Measurements from ENCODE around the gene RDM1. TPM values are rescaled to one million over a fixed set of nuclear protein-coding genes. Genes with fewer than 3 reads are reported as not detected.
"Not testable (repeated sequence)": the region's sequence is repeated elsewhere in the genome, so short reads cannot be mapped to it uniquely, and the experiment has no call there.

The RDM1 gene
- total and polyA plus RNA-seq, 7 donors, result 0.92 to 3.6 TPM; not detected in 5

- Histone ChIP-seq H3K4me1 (no peaks in the 10 kb centered on the region), H3K4me3 (no peak overlapping the region), H3K27me3 (no peaks in the 10 kb centered on the region), H3K9me3 (no peaks in the 10 kb centered on the region), H3K36me3 (no peaks in the 10 kb centered on the region), H3K27ac (no peak overlapping the region)
- DNase-seq, result no peak
- WGBS, 2 donors, result 64 to 66% methylated on average over 5 of the region's 5 CpGs
- intact Hi-C loops (cut with DNase I), result no loop called here
- no peak for TF ChIP-seq POLR2A (IDR thresholded peaks at IDR 0.05)
- TF ChIP-seq CTCF (IDR thresholded peaks at IDR 0.05), result no peak
- TF ChIP-seq EP300 (IDR thresholded peaks at IDR 0.05), result no peak
- TF ChIP-seq POLR2AphosphoS5 (IDR thresholded peaks at IDR 0.05), result no peak
Measured at GRCh38 chr17:35900280-35900679, 30.3 kb downstream of the RDM1 start.

- intact Hi-C loops (cut with DNase I), result no loop called here
- Histone ChIP-seq H3K4me1 (no peaks in the 10 kb centered on the region), H3K4me3 (no peak overlapping the region), H3K9me3 (no peaks in the 10 kb centered on the region), H3K36me3 (no peaks in the 10 kb centered on the region), H3K27me3 (no peaks in the 10 kb centered on the region), H3K27ac (no peak overlapping the region)
- 41 to 54% methylated on average over 6 of the region's 6 CpGs for WGBS, 2 donors
- TF ChIP-seq CTCF (IDR thresholded peaks at IDR 0.05), result no peak
- TF ChIP-seq EP300 (IDR thresholded peaks at IDR 0.05), result no peak
- TF ChIP-seq POLR2A (IDR thresholded peaks at IDR 0.05), result no peak
- TF ChIP-seq POLR2AphosphoS5 (IDR thresholded peaks at IDR 0.05), result no peak
- DNase-seq, result no peak
Measured at GRCh38 chr17:35898283-35899070, 32.1 kb downstream of the RDM1 start.

- H3K27ac ChIP-seq; H3K4me1 ChIP-seq; H3K36me3 ChIP-seq; DNase-seq; H3K27me3 ChIP-seq; intact Hi-C loops (cut with DNase I); H3K9me3 ChIP-seq; H3K4me3 ChIP-seq: not testable (repeated sequence)
- WGBS, 2 donors, result 97 to 98% methylated on average over 7 of the region's 7 CpGs
Measured at GRCh38 chr17:35897772-35898171, 32.8 kb downstream of the RDM1 start.

- TF ChIP-seq CTCF (IDR thresholded peaks at IDR 0.05) (no peak), POLR2A (IDR thresholded peaks at IDR 0.05) (no peak), POLR2AphosphoS5 (IDR thresholded peaks at IDR 0.05) (no peak)
- WGBS, 2 donors, result 67 to 89% methylated on average over 14 of the region's 14 CpGs
- H3K27ac ChIP-seq, result no peak overlapping the region
- no peak for DNase-seq
- no peak overlapping the region for H3K4me3 ChIP-seq
- intact Hi-C loops (cut with DNase I), result no loop called here
- H3K27me3 ChIP-seq, result no peaks in the 10 kb centered on the region
- H3K4me1 ChIP-seq, result no peaks in the 10 kb centered on the region
- H3K9me3 ChIP-seq, result no peaks in the 10 kb centered on the region
- no peaks in the 10 kb centered on the region for H3K36me3 ChIP-seq
Measured at GRCh38 chr17:35895636-35896587, 34.7 kb downstream of the RDM1 start.

- no peak for DNase-seq
- Histone ChIP-seq H3K27me3 (no peaks in the 10 kb centered on the region), H3K36me3 (no peaks in the 10 kb centered on the region), H3K27ac (no peak overlapping the region), H3K9me3 (no peaks in the 10 kb centered on the region), H3K4me3 (no peak overlapping the region), H3K4me1 (no peaks in the 10 kb centered on the region)
- WGBS, 2 donors, result 93 to 94% methylated on average over 7 of the region's 7 CpGs
- TF ChIP-seq POLR2AphosphoS5 (IDR thresholded peaks at IDR 0.05), result no peak
- TF ChIP-seq POLR2A (IDR thresholded peaks at IDR 0.05), result no peak
- intact Hi-C loops (cut with DNase I), result no loop called here
Measured at GRCh38 chr17:35894206-35894605, 36.4 kb downstream of the RDM1 start.
